Endodermal cell (in vitro differentiated cells): Measurements from ENCODE around the gene OR52K2. TPM values are rescaled to one million over a fixed set of nuclear protein-coding genes. Genes with fewer than 3 reads are reported as not detected.

ENCODE experiments used
- DNase-seq: peaks from one replicate; pipeline ENCODE4 v3.0.0-alpha.2; 2017
- H3K27ac ChIP-seq: 2 replicates; pipeline ENCODE4 v1.5.1; 2013; ENCODE audit warnings: mild to moderate bottlenecking, low read depth, low read length, moderate library complexity
- H3K27me3 ChIP-seq: 2 replicates; pipeline ENCODE4 v1.6.1; 2013; ENCODE audit warnings: mild to moderate bottlenecking, low read length, moderate library complexity; ENCODE audit not compliant: insufficient read depth, control insufficient read depth, poor library complexity, severe bottlenecking
- H3K36me3 ChIP-seq: 2 replicates; pipeline ENCODE4 v1.7.0; 2013; ENCODE audit warnings: mild to moderate bottlenecking, low read length, moderate library complexity; ENCODE audit not compliant: control insufficient read depth, insufficient read depth
- H3K4me1 ChIP-seq: one replicate; pipeline ENCODE4 v1.7.0; 2013; ENCODE audit warnings: low read length; ENCODE audit not compliant: control insufficient read depth, insufficient read depth
- H3K4me3 ChIP-seq: 2 replicates; pipeline ENCODE4 v1.5.1; 2013; ENCODE audit warnings: mild to moderate bottlenecking, low read length, moderate library complexity
- H3K9ac ChIP-seq: 2 replicates; pipeline ENCODE4 v1.6.1; 2013; ENCODE audit warnings: mild to moderate bottlenecking, low read length, moderate library complexity; ENCODE audit not compliant: poor library complexity, severe bottlenecking; ENCODE audit errors: extremely low read depth
- H3K9me3 ChIP-seq: 2 replicates; pipeline ENCODE4 v1.6.1; 2013; ENCODE audit warnings: mild to moderate bottlenecking, low read length, moderate library complexity; ENCODE audit not compliant: control insufficient read depth
- H3K27ac Mint-ChIP-seq: 2 replicates; pipeline ENCODE4 v1.8.0; 2020; ENCODE audit warnings: mixed read lengths
- H3K27me3 Mint-ChIP-seq: 2 replicates; pipeline ENCODE4 v1.8.0; 2021; ENCODE audit warnings: mild to moderate bottlenecking, mixed read lengths; ENCODE audit not compliant: insufficient read depth
- H3K36me3 Mint-ChIP-seq: 2 replicates; pipeline ENCODE4 v1.8.0; 2020; ENCODE audit warnings: low read depth, mixed read lengths
- H3K4me1 Mint-ChIP-seq: 2 replicates; pipeline ENCODE4 v1.8.0; 2020; ENCODE audit warnings: mixed read lengths
- H3K4me3 Mint-ChIP-seq: 2 replicates; pipeline ENCODE4 v1.8.0; 2020; ENCODE audit warnings: mild to moderate bottlenecking, moderate library complexity, mixed read lengths
- H3K9me3 Mint-ChIP-seq: 2 replicates; pipeline ENCODE4 v1.8.0; 2020; ENCODE audit warnings: mild to moderate bottlenecking, mixed read lengths
- WGBS, 2 experiments: methylation state at CpG; one replicate each; pipeline versions ENCODE4 v1.1.5 to v1.1.7; 2013; ENCODE audit warnings: missing lambda C conversion rate in 2 of 2, mixed read lengths in 1 of 2; ENCODE audit not compliant: insufficient coverage in 1 of 2, insufficient read length in 1 of 2; 5-methylcytosine and 5-hydroxymethylcytosine counted together
- total RNA-seq, 2 donors: library from RNA; stranded (reverse); fragmentation: NEBNext Ultra II Directional in 1 of 2; extraction: Animal tissue kit (Norgen Biotek cat#: 25700) in 1 of 2; gene quantifications; 2 replicates in 1 of 2; 3 replicates in 1 of 2; pipeline ENCODE4 v1.2.1, GENCODE V29; 2021
- TF ChIP-seq, protein P1 (sequence below): fragments of 200-600 bp; sonication (generic); conservative IDR thresholded peaks from 2 replicates; pipeline ENCODE4 v1.5.0; 2021; ENCODE audit warnings: antibody characterized with exemption, mild to moderate bottlenecking

Gene OR52K2
- total RNA-seq, 2 donors from 2014 or later: not detected

DNA sequence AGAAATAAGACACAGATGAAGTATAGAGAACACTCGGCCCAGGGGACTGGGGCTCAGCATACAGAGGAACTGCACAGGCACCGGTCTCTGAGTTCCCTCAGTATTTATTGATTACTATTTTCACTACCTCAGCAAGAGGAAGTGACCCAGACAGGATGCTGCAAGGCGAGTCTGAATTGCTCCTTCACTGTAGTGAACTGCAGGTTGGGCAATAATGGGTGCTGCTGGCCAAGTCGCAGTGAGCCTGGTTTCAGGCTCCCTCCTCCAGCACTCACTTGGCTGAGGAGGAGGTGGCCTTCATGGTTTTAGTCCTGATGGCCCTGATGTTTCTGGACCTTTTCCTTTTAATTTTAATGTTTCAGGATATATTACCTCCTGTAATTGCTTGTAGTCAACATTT lies 10.4 kb downstream of the OR52K2 start:
- no peak overlapping the region for H3K27ac Mint-ChIP-seq
- H3K4me1 Mint-ChIP-seq: no peaks in the 10 kb centered on the region
- Histone ChIP-seq H3K9ac (no peak overlapping the region), H3K9me3 (peaks cover 21% of the 10 kb centered on the region), H3K27ac (no peak overlapping the region), H3K27me3 (no peaks in the 10 kb centered on the region), H3K4me1 (no peaks in the 10 kb centered on the region), H3K4me3 (no peak overlapping the region), H3K36me3 (no peaks in the 10 kb centered on the region)
- no peak overlapping the region for H3K4me3 Mint-ChIP-seq
- no peaks in the 10 kb centered on the region for H3K36me3 Mint-ChIP-seq
- DNase-seq: no peak
- TF ChIP-seq, protein P1, sequence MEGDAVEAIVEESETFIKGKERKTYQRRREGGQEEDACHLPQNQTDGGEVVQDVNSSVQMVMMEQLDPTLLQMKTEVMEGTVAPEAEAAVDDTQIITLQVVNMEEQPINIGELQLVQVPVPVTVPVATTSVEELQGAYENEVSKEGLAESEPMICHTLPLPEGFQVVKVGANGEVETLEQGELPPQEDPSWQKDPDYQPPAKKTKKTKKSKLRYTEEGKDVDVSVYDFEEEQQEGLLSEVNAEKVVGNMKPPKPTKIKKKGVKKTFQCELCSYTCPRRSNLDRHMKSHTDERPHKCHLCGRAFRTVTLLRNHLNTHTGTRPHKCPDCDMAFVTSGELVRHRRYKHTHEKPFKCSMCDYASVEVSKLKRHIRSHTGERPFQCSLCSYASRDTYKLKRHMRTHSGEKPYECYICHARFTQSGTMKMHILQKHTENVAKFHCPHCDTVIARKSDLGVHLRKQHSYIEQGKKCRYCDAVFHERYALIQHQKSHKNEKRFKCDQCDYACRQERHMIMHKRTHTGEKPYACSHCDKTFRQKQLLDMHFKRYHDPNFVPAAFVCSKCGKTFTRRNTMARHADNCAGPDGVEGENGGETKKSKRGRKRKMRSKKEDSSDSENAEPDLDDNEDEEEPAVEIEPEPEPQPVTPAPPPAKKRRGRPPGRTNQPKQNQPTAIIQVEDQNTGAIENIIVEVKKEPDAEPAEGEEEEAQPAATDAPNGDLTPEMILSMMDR: no peak
- peaks cover 9% of the 10 kb centered on the region for H3K9me3 Mint-ChIP-seq
- 83 to 90% methylated on average over 3 to 4 of the region's 4 CpGs for WGBS, 2 experiments
- no peaks in the 10 kb centered on the region for H3K27me3 Mint-ChIP-seq

DNA sequence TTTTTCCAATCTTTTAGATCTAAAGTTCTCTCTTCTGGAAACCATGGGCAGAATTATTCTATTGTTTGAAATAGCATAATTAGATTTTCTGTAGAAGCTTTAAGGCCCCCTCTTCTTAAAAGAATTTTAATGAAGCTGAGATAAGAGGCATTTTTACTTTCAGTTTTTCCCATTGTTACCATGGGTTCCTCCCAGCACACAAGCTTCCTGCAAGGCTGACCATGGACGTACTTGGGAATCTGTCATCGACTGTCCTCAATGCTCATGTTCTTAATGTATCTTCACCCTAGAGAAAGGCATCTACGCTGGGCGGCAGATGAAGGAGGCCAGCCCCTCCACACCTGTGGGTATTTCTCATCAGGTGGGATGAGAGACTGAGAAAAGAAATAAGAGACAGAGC lies 11.1 kb downstream of the OR52K2 start:
- H3K27ac Mint-ChIP-seq: no peak overlapping the region

DNA sequence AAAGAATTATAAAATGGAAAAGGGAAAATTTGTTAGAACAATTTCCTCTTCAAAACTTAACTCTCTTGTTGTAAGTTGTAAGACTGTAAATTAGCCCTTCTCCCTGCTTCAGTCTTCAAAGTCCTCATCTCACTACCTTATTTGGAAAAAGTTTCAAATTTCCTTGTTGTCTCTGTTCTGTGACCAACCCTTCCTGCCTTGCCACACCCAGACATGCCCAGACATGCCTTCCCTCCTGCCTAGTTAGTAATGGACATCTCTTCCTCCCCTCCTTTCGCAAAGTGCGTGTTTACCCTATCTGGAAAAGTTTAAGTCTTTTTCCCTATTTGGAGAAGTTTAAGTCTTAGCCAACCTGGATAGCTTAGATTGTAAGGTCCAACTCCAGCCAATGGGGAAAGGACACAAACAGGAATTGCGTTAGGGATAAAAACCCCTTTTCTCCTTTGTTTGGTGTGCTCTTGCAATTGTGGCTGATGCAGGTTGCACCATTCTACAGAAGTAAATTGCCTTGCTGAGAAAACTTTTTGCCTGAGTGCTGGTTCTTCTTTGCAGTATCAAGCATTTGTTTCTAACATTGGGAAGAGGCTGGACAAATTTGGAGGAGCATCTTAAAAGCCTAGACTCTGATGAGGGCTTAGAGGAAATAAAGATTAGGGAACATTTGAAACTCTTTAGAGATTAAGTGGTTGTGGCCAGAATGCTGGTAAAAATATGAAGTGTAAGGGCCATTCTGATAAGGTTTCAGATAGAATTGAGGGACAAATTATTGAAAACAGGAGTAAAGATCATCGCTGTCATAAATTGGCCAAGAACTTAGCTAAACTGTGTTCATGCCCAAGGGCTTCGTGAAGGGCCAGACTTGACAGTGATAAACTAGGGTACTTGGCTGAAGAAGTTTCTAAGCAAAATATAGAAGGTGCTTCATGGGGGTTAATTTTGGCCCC lies 15.4 kb downstream of the OR52K2 start:
- no peaks in the 10 kb centered on the region for H3K27me3 ChIP-seq
- WGBS, 2 experiments: 70 to 90% methylated on average over 2 to 5 of the region's 5 CpGs
- Mint-ChIP-seq H3K27ac (no peak overlapping the region), H3K36me3 (no peaks in the 10 kb centered on the region), H3K9me3 (peaks cover 12% of the 10 kb centered on the region), H3K4me1 (no peaks in the 10 kb centered on the region), H3K27me3 (no peaks in the 10 kb centered on the region), H3K4me3 (no peak overlapping the region)
- peak overlapping the region; percentile 61 for H3K4me3 ChIP-seq
- H3K36me3 ChIP-seq: no peaks in the 10 kb centered on the region
- no peak overlapping the region for H3K27ac ChIP-seq
- TF ChIP-seq, protein P1: no peak
- H3K9me3 ChIP-seq: peaks cover 30% of the 10 kb centered on the region
- no peak overlapping the region for H3K9ac ChIP-seq
- peak; percentile 64 for DNase-seq
- H3K4me1 ChIP-seq: no peaks in the 10 kb centered on the region

More for the DNA sequence above, 11.1 kb downstream of the OR52K2 start:
- H3K27me3 Mint-ChIP-seq: no peaks in the 10 kb centered on the region
- WGBS, 2 experiments: 93 to 96% methylated on average over 4 of the region's 4 CpGs
- no peaks in the 10 kb centered on the region for H3K36me3 Mint-ChIP-seq
- no peak overlapping the region for H3K27ac ChIP-seq
- no peaks in the 10 kb centered on the region for H3K36me3 ChIP-seq
- H3K4me1 ChIP-seq: no peaks in the 10 kb centered on the region
- H3K4me3 ChIP-seq: no peak overlapping the region
- no peak overlapping the region for H3K4me3 Mint-ChIP-seq
- H3K9ac ChIP-seq: no peak overlapping the region
- TF ChIP-seq, protein P1: no peak
- peaks cover 28% of the 10 kb centered on the region for H3K9me3 ChIP-seq
- DNase-seq: no peak
- no peaks in the 10 kb centered on the region for H3K4me1 Mint-ChIP-seq
- peaks cover 12% of the 10 kb centered on the region for H3K9me3 Mint-ChIP-seq
- no peaks in the 10 kb centered on the region for H3K27me3 ChIP-seq
